SK-N-SH treated with all-trans-retinoic acid at 6 μM for 48 hours (cell line): ENCODE results near the gene CYFIP1.

ENCODE experiments used
- BACH2 ChIP-seq: fragments of 250-450 bp; sonication (Bioruptor Pico); IDR thresholded peaks from 2 replicates; pipeline ENCODE4 v1.9.0; 2021; ENCODE audit warnings: mild to moderate bottlenecking, borderline replicate concordance
- CSDC2 ChIP-seq: fragments of 250-450 bp; sonication (Bioruptor Pico); IDR thresholded peaks from 2 replicates; pipeline ENCODE4 v1.5.0; 2020; ENCODE audit warnings: mild to moderate bottlenecking, moderate library complexity
- CSRNP3 ChIP-seq: fragments of 250-450 bp; sonication (Bioruptor Pico); IDR thresholded peaks from 2 replicates; pipeline ENCODE4 v1.5.1; 2021; ENCODE audit warnings: mild to moderate bottlenecking, moderate library complexity
- OSR1 ChIP-seq: fragments of 250-450 bp; sonication (Bioruptor Pico); IDR thresholded peaks from 2 replicates; pipeline ENCODE4 v1.8.0; 2022; ENCODE audit warnings: moderate library complexity, mild to moderate bottlenecking, inconsistent platforms
- PATZ1 ChIP-seq: fragments of 250-450 bp; sonication (Bioruptor Pico); IDR thresholded peaks from 2 replicates; pipeline ENCODE4 v1.8.0; 2020; ENCODE audit warnings: mild to moderate bottlenecking, moderate library complexity, borderline replicate concordance
- RARB ChIP-seq: fragments of 250-450 bp; sonication (Bioruptor Pico); IDR thresholded peaks from 2 replicates; pipeline ENCODE4 v1.8.0; 2021; ENCODE audit warnings: mild to moderate bottlenecking, moderate library complexity
- TOX ChIP-seq: fragments of 250-450 bp; sonication (Bioruptor Pico); IDR thresholded peaks from 2 replicates; pipeline ENCODE4 v1.8.0; 2021; ENCODE audit warnings: mild to moderate bottlenecking, moderate library complexity, borderline replicate concordance
- ZC3H10 ChIP-seq: fragments of 250-450 bp; sonication (Bioruptor Pico); IDR thresholded peaks from 2 replicates; pipeline ENCODE4 v1.5.1; 2021; ENCODE audit warnings: mild to moderate bottlenecking, moderate library complexity

DNA sequence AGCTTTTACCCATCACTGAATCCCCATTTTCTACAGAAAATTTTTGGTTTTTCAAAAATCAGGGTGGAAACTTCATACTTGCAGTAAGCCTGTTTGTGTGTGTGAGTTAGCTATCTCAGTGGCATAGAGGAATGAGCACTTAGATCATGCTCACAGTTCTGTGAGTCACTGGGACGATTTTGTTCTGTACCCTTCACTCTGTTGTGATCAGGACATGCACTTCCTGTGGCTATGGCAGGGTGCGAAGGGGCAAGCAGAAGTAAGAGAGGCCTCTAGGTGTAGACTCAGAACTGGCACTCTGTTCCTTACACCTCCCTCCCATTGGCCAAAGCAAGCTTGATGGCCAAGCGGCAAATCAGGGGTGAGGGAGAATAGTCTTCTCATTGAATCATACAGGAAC lies 130.1 kb downstream of the CYFIP1 start:
- TF ChIP-seq OSR1 (CRISPR knock-in tag) = no peak
- no peak for TF ChIP-seq RARB (CRISPR knock-in tag)
- TF ChIP-seq CSDC2 (CRISPR knock-in tag) = no peak
- TF ChIP-seq PATZ1 (CRISPR knock-in tag) = no peak
- no peak for TF ChIP-seq TOX (CRISPR knock-in tag)
- no peak for TF ChIP-seq ZC3H10
- no peak for TF ChIP-seq CSRNP3
- TF ChIP-seq BACH2 (CRISPR knock-in tag) = no peak
